ENCODE results near the gene APRT.

DNA sequence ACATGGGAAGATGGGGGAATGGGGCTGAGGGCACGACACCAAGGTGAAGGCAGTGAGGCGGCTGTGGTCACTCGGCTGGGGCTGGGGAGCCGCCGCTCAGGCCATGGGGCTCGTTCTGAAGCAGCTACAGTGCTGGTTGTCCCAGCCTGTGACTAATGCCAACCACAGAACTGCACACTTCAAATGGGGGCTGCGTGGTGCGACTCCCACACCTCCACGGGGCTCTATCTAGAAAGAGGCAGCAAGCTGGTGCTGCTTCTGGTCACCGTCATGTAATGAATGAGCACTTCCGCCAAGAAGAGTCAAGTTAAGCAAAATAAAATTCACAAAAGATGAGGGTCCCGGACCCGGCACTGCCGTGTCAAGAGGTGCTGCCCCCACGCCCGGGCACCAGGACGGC is 25.1 kb upstream of the APRT start:
- TF ChIP-seq, protein P1, sequence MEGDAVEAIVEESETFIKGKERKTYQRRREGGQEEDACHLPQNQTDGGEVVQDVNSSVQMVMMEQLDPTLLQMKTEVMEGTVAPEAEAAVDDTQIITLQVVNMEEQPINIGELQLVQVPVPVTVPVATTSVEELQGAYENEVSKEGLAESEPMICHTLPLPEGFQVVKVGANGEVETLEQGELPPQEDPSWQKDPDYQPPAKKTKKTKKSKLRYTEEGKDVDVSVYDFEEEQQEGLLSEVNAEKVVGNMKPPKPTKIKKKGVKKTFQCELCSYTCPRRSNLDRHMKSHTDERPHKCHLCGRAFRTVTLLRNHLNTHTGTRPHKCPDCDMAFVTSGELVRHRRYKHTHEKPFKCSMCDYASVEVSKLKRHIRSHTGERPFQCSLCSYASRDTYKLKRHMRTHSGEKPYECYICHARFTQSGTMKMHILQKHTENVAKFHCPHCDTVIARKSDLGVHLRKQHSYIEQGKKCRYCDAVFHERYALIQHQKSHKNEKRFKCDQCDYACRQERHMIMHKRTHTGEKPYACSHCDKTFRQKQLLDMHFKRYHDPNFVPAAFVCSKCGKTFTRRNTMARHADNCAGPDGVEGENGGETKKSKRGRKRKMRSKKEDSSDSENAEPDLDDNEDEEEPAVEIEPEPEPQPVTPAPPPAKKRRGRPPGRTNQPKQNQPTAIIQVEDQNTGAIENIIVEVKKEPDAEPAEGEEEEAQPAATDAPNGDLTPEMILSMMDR (IDR thresholded peaks at IDR 0.05), result no peak
- TF ChIP-seq POLR2A (IDR thresholded peaks at IDR 0.05), result no peak

Data from uterus (tissue), 2 donors.